HG02970 (cell line): Measurements from ENCODE around the gene CLEC2L.
"Not testable (repeated sequence)": the region's sequence is repeated elsewhere in the genome, so short reads cannot be mapped to it uniquely, and the experiment has no call there.

Source experiments
- ATAC-seq: cut with Tn5 transposase; IDR thresholded peaks from one replicate; pipeline ENCODE4 v1.9.1; 2021; ENCODE audit warnings: mild to moderate bottlenecking, moderate library complexity, moderate number of reproducible peaks; ENCODE audit not compliant: unreplicated experiment, low FRiP score

The CLEC2L gene

GRCh38 chr7:139553991-139554700, 30.7 kb downstream of the CLEC2L start:
- not testable (repeated sequence) for ATAC-seq

- ATAC-seq: no peak
These were observed 34.5 kb downstream of the CLEC2L start for GRCh38 chr7:139557857-139558581.

- ATAC-seq: no peak
These were observed 36.0 kb downstream of the CLEC2L start for GRCh38 chr7:139559364-139560105.

- ATAC-seq: no peak
These were observed 36.7 kb downstream of the CLEC2L start for GRCh38 chr7:139560199-139560598.

GRCh38 chr7:139560678-139561077, 37.2 kb downstream of the CLEC2L start:
- ATAC-seq: no peak

- no peak for ATAC-seq
These were observed 39.0 kb downstream of the CLEC2L start for GRCh38 chr7:139562491-139562890.

- ATAC-seq: no peak
These were observed 39.6 kb downstream of the CLEC2L start for GRCh38 chr7:139562961-139563565.

- ATAC-seq: no peak
These were observed 40.4 kb downstream of the CLEC2L start for GRCh38 chr7:139563856-139564255.

- no peak for ATAC-seq
These were observed 42.6 kb downstream of the CLEC2L start for GRCh38 chr7:139566075-139566474.

GRCh38 chr7:139566736-139567646, 43.5 kb downstream of the CLEC2L start:
- ATAC-seq: no peak

- no peak for ATAC-seq
These were observed 44.3 kb downstream of the CLEC2L start for GRCh38 chr7:139567647-139568345.

GRCh38 chr7:139568346-139568675, 44.8 kb downstream of the CLEC2L start:
- no peak for ATAC-seq

- no peak for ATAC-seq
These were observed 45.5 kb downstream of the CLEC2L start for GRCh38 chr7:139568813-139569490.

GRCh38 chr7:139570119-139570518, 46.6 kb downstream of the CLEC2L start:
- ATAC-seq: no peak

GRCh38 chr7:139570626-139571025, 47.1 kb downstream of the CLEC2L start:
- ATAC-seq: no peak

- no peak for ATAC-seq
These were observed 47.7 kb downstream of the CLEC2L start for GRCh38 chr7:139571190-139571589.

- ATAC-seq: no peak
These were observed 48.2 kb downstream of the CLEC2L start for GRCh38 chr7:139571651-139572050.

GRCh38 chr7:139572071-139572470, 48.6 kb downstream of the CLEC2L start:
- ATAC-seq: no peak
